TTC549 (cell line): ENCODE results near the gene ADAMTSL5.

ENCODE experiments used
- FAIRE-seq: peaks from 2 replicates; lab custom pipeline; 2012; peaks lifted over from hg19 to GRCh38; lab: Jason Lieb, UNC

Gene ADAMTSL5

DNA sequence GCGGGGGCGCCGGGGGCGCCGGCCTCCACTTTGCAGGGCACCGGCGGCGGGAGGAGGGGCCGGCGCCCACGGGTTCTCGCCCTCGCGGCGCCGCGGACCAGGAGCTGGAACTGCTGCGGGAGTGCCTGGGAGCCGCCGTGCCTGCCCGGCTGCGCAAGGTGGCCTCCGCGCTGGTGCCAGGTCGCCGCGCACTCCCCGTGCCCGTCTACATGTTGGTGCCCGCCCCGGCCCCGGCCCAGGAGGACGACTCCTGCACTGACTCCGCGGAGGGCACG is 45.7 kb downstream of the ADAMTSL5 start:
- no peak for FAIRE-seq

DNA sequence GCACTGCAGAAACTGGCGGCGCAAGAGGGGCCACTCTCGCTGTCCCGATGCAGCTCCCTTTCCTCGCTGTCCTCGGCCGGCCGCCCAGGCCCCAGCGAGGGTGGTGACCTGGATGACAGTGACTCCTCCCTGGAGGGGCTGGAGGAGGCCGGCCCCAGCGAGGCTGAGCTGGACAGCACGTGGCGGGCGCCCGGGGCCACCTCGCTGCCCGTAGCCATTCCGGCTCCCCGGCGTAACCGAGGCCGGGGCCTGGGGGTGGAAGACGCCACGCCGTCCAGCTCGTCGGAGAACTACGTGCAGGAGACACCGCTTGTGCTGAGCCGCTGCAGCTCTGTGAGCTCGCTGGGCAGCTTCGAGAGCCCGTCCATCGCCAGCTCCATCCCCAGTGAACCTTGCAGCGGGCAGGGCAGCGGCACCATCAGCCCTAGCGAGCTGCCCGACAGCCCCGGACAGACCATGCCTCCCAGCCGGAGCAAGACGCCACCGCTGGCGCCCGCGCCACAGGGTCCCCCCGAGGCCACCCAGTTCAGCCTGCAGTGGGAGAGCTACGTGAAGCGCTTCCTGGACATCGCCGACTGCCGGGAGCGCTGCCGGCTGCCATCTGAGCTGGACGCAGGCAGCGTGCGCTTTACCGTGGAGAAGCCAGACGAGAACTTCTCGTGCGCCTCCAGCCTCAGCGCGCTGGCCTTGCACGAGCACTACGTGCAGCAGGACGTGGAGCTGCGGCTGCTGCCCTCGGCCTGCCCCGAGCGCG is 46.2 kb downstream of the ADAMTSL5 start:
- FAIRE-seq: no peak

DNA sequence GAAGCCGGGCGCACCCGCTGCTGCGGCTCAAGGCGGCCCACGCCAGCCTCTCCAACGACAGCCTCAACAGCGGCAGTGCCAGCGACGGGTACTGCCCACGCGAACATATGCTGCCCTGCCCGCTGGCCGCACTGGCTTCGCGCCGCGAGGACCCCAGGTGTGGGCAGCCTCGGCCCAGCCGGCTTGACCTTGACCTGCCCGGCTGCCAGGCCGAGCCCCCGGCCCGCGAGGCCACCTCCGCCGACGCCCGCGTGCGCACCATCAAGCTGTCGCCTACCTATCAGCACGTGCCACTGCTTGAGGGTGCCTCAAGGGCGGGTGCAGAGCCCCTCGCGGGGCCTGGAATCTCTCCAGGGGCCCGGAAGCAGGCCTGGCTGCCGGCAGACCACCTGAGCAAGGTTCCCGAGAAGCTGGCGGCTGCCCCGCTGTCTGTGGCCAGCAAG is 46.8 kb downstream of the ADAMTSL5 start:
- no peak for FAIRE-seq

DNA sequence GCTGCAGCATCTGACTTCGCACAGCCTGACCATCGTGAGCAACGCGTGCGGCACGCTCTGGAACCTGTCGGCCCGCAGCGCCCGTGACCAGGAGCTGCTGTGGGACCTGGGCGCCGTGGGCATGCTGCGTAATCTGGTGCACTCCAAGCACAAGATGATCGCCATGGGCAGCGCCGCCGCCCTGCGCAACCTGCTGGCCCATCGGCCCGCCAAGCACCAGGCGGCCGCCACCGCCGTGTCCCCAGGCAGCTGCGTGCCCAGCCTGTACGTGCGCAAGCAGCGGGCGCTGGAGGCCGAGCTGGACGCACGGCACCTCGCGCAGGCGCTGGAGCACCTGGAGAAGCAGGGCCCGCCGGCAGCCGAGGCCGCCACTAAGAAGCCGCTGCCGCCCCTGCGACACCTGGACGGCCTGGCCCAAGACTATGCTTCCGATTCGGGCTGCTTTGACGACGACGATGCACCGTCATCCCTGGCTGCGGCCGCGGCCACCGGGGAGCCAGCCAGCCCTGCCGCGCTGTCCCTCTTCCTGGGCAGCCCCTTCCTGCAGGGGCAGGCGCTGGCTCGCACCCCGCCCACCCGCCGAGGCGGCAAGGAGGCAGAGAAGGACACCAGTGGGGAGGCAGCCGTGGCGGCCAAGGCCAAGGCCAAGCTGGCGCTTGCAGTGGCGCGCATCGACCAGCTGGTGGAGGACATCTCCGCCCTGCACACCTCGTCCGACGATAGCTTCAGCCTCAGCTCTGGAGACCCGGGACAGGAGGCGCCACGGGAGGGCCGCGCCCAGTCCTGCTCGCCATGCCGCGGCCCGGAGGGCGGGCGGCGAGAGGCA is 47.4 kb downstream of the ADAMTSL5 start:
- FAIRE-seq: no peak

DNA sequence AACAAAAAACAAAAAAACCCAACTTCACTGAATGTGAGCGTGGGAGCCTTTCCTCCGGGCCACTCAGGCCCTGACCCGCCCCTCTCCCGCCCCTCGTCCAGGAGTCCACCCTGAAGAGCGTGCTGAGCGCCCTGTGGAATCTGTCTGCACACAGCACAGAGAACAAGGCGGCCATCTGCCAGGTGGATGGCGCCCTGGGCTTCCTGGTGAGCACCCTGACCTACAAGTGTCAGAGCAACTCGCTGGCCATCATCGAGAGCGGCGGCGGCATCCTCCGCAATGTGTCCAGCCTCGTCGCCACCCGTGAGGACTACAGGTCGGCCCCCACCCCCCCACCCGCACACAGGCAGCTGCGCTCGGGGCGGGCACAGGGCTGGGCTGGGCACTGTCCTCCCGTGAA is 51.0 kb downstream of the ADAMTSL5 start:
- FAIRE-seq: no peak

DNA sequence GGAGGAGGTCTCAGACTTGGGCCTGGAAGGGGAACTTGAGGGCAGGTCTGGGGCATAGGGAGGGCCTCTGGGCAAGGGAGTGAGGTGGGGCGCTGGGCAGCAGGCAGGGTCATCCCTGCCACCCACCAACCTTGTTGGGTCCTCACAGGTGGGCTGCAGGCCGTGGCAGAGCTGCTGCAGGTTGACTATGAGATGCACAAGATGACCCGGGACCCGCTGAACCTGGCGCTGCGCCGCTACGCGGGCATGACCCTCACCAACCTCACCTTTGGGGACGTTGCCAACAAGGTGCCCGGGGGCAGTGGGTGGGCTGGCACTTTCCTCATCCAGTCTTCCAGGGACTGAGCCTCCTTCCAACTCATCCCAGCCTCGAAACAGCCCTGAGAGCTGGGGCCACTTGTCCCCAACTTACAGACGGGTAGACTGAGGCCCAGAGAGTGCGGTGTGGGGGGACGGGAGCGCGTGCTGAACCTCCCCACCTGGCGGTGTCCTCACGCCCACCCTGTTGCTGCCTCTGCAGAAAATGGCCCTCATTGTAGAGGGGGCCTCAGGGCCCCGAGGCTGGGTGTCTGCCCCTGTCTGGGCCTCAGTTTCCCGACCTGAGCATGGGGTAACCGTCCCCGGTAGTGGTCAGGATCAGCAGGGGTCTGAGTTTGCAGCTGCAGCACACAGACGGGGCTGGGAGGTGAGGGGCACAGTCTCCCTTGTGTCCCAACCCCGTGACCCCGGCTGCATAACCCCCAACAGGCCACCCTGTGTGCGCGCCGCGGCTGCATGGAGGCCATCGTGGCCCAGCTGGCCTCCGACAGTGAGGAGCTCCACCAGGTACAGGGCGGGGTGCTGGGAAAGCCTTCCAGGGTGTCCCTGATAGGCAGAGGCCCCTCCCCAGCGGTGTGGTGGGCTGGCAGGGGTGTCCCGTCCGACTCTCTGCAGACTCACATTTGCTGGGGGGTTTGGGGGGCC is 52.5 kb downstream of the ADAMTSL5 start:
- no peak for FAIRE-seq

DNA sequence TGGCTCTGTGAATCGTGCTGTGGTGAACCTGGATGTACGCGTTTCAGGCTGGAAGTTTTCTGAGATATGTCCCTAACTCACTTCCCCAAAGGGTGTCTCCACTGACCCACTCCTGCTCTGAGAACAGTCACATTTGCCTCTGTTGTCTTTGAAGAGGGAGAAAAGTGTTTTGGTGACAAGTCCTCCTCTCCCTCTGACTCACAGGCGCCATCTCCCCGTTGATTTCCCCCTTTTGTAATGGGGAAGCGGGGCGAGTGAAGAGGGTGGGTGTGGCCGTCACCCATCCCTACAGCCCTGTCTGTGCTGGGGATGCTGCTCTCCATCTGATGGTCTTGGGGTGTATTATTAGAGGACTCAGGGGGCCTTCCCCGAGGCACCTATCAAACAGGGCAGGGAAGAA is 53.3 kb downstream of the ADAMTSL5 start:
- no peak for FAIRE-seq

DNA sequence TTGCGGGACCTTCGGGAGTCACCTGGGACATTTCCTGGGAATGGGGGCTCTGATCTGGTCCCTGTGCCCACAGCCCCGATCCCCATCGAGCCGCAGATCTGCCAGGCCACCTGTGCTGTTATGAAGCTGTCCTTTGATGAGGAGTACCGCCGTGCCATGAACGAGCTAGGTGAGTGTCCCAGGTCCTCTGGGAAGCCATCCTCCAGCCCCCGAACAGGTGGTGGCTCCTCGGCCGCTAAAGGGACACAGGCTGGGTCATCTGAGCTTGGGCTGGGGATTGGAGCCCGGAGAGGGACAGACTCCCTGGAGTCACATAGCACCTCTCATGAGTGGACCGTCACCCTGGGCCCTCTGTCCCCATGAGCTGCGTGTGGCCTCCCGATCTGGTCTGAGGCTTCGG is 54.9 kb downstream of the ADAMTSL5 start:
- FAIRE-seq: no peak

DNA sequence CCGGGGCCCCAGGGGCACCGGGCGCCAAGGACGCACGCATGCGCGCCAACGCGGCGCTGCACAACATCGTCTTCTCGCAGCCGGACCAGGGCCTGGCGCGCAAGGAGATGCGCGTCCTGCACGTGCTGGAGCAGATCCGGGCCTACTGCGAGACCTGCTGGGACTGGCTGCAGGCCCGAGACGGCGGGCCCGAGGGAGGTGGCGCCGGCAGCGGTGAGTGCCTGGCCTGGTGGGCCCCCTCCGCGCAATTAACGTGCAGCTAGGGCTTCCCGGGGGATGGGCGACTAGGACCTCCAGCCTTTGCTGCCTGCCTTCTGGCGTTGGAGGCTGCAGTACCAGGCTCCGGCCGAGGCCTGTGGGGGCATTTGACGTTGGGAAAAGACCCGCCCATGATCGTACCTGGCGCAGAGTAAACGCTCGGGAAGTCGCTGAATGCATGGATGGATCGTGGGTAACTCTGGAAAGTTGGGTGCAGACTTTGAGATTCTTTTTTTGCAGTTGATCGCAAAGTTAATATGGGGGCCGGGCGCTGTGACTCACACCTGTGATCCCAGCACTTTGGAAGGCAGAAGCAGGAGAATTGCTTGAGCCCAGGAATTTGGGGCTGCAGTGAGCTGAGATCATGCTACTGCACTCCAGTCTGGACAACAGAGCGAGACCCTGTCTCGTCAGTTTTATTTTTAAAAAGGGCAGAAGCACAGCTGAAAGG is 55.6 kb downstream of the ADAMTSL5 start:
- no peak for FAIRE-seq

DNA sequence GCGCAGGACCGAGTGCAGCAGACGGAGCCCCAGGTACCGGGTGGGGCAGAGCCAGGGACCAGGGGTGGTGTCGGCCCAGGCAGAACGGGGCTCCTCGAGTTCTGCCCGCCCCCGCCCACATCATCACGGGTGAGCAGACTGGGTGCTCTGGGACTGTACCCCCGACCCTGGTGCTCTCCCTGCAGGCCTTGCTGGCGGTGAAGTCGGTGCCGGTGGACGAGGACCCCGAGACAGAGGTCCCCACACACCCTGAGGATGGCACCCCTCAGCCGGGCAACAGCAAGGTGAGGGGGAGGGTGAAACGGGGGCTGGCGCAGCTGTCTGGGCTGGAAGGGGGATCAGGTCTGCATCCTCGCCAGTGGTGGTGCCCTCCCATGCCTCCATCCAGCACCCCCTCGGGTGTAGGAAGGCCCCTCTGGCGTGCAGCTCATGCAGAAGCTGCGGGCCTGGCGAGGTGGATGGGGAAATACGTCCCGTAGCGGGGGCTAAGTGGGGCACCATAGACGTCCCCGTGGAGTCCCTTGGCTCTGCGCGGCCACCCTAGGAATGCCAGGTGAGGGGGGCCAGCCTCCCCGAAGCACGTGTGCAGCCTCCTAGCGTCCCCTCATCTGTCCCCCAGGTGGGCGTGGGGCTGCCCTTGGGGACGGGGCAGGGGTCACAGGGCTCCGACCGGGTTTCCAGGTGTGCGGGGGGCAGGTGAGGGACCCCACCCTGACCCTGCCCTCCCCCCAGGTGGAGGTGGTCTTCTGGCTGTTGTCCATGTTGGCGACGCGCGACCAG is 56.5 kb downstream of the ADAMTSL5 start:
- FAIRE-seq: no peak

DNA sequence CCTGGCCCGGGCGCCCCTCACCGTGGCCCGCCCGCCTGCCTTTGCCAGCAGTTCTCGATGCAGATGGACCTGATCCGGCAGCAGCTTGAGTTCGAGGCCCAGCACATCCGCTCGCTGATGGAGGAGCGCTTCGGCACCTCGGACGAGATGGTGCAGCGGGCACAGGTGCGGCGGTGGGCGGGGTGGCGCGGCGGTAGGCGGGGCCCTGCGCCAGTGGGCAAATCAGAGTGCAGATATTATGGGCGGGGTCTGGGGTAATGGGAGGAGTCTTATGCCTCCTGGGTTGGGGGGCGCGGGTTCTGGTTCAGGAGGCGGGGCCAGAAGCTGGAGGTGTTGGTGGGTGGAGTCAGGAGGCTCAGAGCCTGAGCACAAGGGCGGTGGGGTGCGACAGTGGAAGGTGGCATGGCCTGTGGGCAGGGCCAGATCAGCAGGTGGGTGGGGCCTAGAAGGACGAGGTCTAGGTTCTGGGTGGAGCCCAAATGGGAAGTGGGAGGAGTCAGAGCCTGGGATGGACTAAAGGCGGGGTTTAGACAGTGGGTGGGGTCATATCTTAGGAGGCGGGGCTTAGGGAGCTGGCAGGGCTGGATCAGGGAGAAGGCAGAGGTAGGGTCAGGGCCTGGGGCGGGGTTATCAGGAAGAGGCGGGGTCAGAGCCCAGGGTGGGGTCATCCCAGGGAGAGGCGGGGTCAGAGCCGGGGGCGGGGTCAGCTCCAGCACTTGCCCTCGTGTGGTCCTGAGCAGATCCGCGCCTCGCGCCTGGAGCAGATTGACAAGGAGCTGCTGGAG is 57.3 kb downstream of the ADAMTSL5 start:
- no peak for FAIRE-seq
